ENCODE results near the gene CLIP2.

- TF ChIP-seq REST (IDR thresholded peaks at IDR 0.05; ENCODE audit: insufficient read depth in 1 of 2, low read depth in 2 of 2, low read length in 2 of 2): no peak
- no peak for TF ChIP-seq POLR2AphosphoS5 (IDR thresholded peaks at IDR 0.05; ENCODE audit: low read depth, low read length)
- TF ChIP-seq TAF1 (IDR thresholded peaks at IDR 0.05; ENCODE audit: borderline replicate concordance, insufficient read depth, low read length): no peak
These were observed 64.8 kb downstream of the CLIP2 start for GRCh38 chr7:74354009-74354408.
